Caco-2 (cell line): ENCODE data around the gene FHOD3. TPM values are rescaled to one million over a fixed set of nuclear protein-coding genes. Genes with fewer than 3 reads are reported as not detected.

Experiments used
- BruUV-seq: library from RNA; stranded (reverse); fragments of 400-500 nt; replicated peaks from 2 replicates; lab custom pipeline; 2021; lab: Mats Ljungman, UMichigan
- CTCF ChIA-PET: fragments of 300-600 bp; sonication (Branson Sonifier 250); formaldehyde crosslinking; loops from one replicate; lab custom pipeline; 2022; ENCODE audit warnings: antibody characterized with exemption; lab: Charles Lee
- POLR2A ChIA-PET: fragments of 300-600 bp; sonication (Branson Sonifier 250); formaldehyde crosslinking; loops from one replicate; lab custom pipeline; 2022; ENCODE audit warnings: antibody characterized with exemption; lab: Charles Lee
- DNase-seq, 2 experiments: peaks; one replicate each; pipeline versions ENCODE4 v3.0.0 to v3.0.0-alpha.2; 2020 to 2022
- H3K27me3 ChIP-seq: replicated peaks from 2 replicates; pipeline ENCODE4 v1.6.0; 2011; ENCODE audit warnings: low read length; ENCODE audit not compliant: control insufficient read depth, insufficient read depth
- H3K36me3 ChIP-seq: 2 replicates; pipeline ENCODE4 v1.5.1; 2011; ENCODE audit warnings: low read length; ENCODE audit not compliant: control insufficient read depth, insufficient read depth
- H3K4me1 ChIP-seq: fragments of 250-450 bp; sonication (Bioruptor Pico); 2 replicates; pipeline ENCODE4 v1.5.1; 2020; ENCODE audit warnings: mild to moderate bottlenecking
- H3K4me3 ChIP-seq: 2 replicates; pipeline ENCODE4 v1.5.1; 2011; ENCODE audit warnings: low read depth, mild to moderate bottlenecking, control low read depth, low read length
- H3K9me3 ChIP-seq: fragments of 250-450 bp; sonication (Bioruptor Pico); 2 replicates; pipeline ENCODE4 v1.5.1; 2020; ENCODE audit warnings: mild to moderate bottlenecking, moderate library complexity
- H3K27ac Mint-ChIP-seq: one replicate; pipeline ENCODE4 v1.8.0; 2022; ENCODE audit warnings: mixed read lengths; ENCODE audit not compliant: unreplicated experiment
- H3K27me3 Mint-ChIP-seq: one replicate; pipeline ENCODE4 v1.8.0; 2022; ENCODE audit warnings: mixed read lengths; ENCODE audit not compliant: insufficient read depth, unreplicated experiment
- H3K36me3 Mint-ChIP-seq: one replicate; pipeline ENCODE4 v1.8.0; 2022; ENCODE audit warnings: mild to moderate bottlenecking, mixed read lengths; ENCODE audit not compliant: insufficient read depth, unreplicated experiment
- H3K4me1 Mint-ChIP-seq: one replicate; pipeline ENCODE4 v1.8.0; 2022; ENCODE audit warnings: low read depth, mixed read lengths; ENCODE audit not compliant: unreplicated experiment
- H3K4me3 Mint-ChIP-seq: one replicate; pipeline ENCODE4 v1.8.0; 2022; ENCODE audit warnings: mild to moderate bottlenecking, moderate library complexity, mixed read lengths; ENCODE audit not compliant: unreplicated experiment
- H3K9me3 Mint-ChIP-seq: one replicate; pipeline ENCODE4 v1.8.0; 2022; ENCODE audit warnings: mixed read lengths; ENCODE audit not compliant: unreplicated experiment
- CTCF ChIP-seq, 2 experiments: fragments of 200-600 bp in 1 of 2; IDR thresholded peaks; 1 replicate in 1 of 2; 2 replicates in 1 of 2; pipeline versions ENCODE4 v1.5.1 to v1.8.0; 2011 to 2022; ENCODE audit warnings: antibody characterized with exemption in 1 of 2, control low read depth in 1 of 2, inconsistent platforms in 1 of 2, low read depth in 1 of 2, low read length in 1 of 2, mild to moderate bottlenecking in 1 of 2, moderate library complexity in 1 of 2; ENCODE audit not compliant: insufficient read depth in 1 of 2, severe bottlenecking in 1 of 2, unreplicated experiment in 1 of 2
- intact Hi-C: fragments of 100-400 bp; cut with micrococcal nuclease; formaldehyde crosslinking; loops from one replicate; pipeline ENCODE4 v1.10.0; 2022; ENCODE audit not compliant: unreplicated experiment
- total RNA-seq: library from RNA; stranded (reverse); gene quantifications from 2 replicates; pipeline ENCODE4 v1.2.3, GENCODE V29; 2022

The FHOD3 gene
- total RNA-seq, 1 experiment from 2014 or later = not detected

- H3K4me1 Mint-ChIP-seq = peaks cover 10% of the 10 kb centered on the region
- Histone ChIP-seq H3K4me3 (no peak overlapping the region), H3K27me3 (no peaks in the 10 kb centered on the region), H3K4me1 (no peaks in the 10 kb centered on the region), H3K36me3 (no peaks in the 10 kb centered on the region), H3K9me3 (no peaks in the 10 kb centered on the region)
- ChIA-PET CTCF (no interaction called here), POLR2A (no interaction called here)
- no peak overlapping the region for H3K27ac Mint-ChIP-seq
- no TSS peak for BruUV-seq
- H3K4me3 Mint-ChIP-seq = no peak overlapping the region
- no peak for TF ChIP-seq CTCF (IDR thresholded peaks at IDR 0.05; ENCODE audit: insufficient read depth in 1 of 2, low read depth in 1 of 2, low read length in 1 of 2, severe bottlenecking in 1 of 2, unreplicated experiment in 1 of 2)
- H3K27me3 Mint-ChIP-seq = peaks cover 9% of the 10 kb centered on the region
- H3K9me3 Mint-ChIP-seq = no peaks in the 10 kb centered on the region
- intact Hi-C loops = no loop called here
- DNase-seq = no peak
- H3K36me3 Mint-ChIP-seq = no peaks in the 10 kb centered on the region
These were observed 338.8 kb downstream of the FHOD3 start for GRCh38 chr18:36636237-36636817.

- Histone ChIP-seq H3K9me3 (no peaks in the 10 kb centered on the region), H3K36me3 (no peaks in the 10 kb centered on the region), H3K4me3 (no peak overlapping the region), H3K4me1 (no peaks in the 10 kb centered on the region), H3K27me3 (no peaks in the 10 kb centered on the region)
- peaks cover 9% of the 10 kb centered on the region for H3K27me3 Mint-ChIP-seq
- DNase-seq = no peak
- POLR2A ChIA-PET = no interaction called here
- no TSS peak for BruUV-seq
- TF ChIP-seq CTCF (IDR thresholded peaks at IDR 0.05; ENCODE audit: insufficient read depth in 1 of 2, low read depth in 1 of 2, low read length in 1 of 2, severe bottlenecking in 1 of 2, unreplicated experiment in 1 of 2) = no peak
- peaks cover 10% of the 10 kb centered on the region for H3K4me1 Mint-ChIP-seq
- CTCF ChIA-PET = no interaction called here
- H3K9me3 Mint-ChIP-seq = no peaks in the 10 kb centered on the region
- intact Hi-C loops = no loop called here
- no peak overlapping the region for H3K27ac Mint-ChIP-seq
- H3K36me3 Mint-ChIP-seq = no peaks in the 10 kb centered on the region
- no peak overlapping the region for H3K4me3 Mint-ChIP-seq
These were observed 340.7 kb downstream of the FHOD3 start for GRCh38 chr18:36638224-36638623.

GRCh38 chr18:36640021-36640952, 342.8 kb downstream of the FHOD3 start:
- no TSS peak for BruUV-seq
- Mint-ChIP-seq H3K9me3 (no peaks in the 10 kb centered on the region), H3K27me3 (peaks cover under 1% of the 10 kb centered on the region), H3K4me3 (no peak overlapping the region), H3K27ac (no peak overlapping the region), H3K4me1 (peaks cover 3% of the 10 kb centered on the region), H3K36me3 (no peaks in the 10 kb centered on the region)
- Histone ChIP-seq H3K36me3 (no peaks in the 10 kb centered on the region), H3K4me3 (no peak overlapping the region), H3K4me1 (no peaks in the 10 kb centered on the region), H3K9me3 (no peaks in the 10 kb centered on the region), H3K27me3 (no peaks in the 10 kb centered on the region)
- ChIA-PET POLR2A (no interaction called here), CTCF (no interaction called here)
- intact Hi-C loops = no loop called here
- TF ChIP-seq CTCF (IDR thresholded peaks at IDR 0.05; ENCODE audit: insufficient read depth in 1 of 2, low read depth in 1 of 2, low read length in 1 of 2, severe bottlenecking in 1 of 2, unreplicated experiment in 1 of 2) = no peak
- no peak for DNase-seq
